Stimulated activated CD4-positive, alpha-beta T cell treated with anti-CD3 and anti-CD28 coated beads, Interleukin-4, amount 100 ng/mL, for 48 hours (primary cell): ENCODE data around the gene MRPL11.

Source experiments
- DNase-seq, 2 donors: peaks; one replicate each; pipeline ENCODE4 v3.0.0-alpha.2; 2020; ENCODE audit warnings: low read depth in 2 of 2

Gene MRPL11

GRCh38 chr11:66388780-66389386 lies 49.8 kb downstream of the MRPL11 start:
- DNase-seq, result peak; percentile 60 to 64

GRCh38 chr11:66386171-66387069 lies 52.2 kb downstream of the MRPL11 start:
- peak; percentile 78 to 87 for DNase-seq
